RWPE2 (cell line): ENCODE data around the gene RTN4R.

ENCODE experiments used
- ATAC-seq: fragments of 200-7000 bp; cut with Tn5 transposase; 3 replicates; pipeline ENCODE4 v1.9.1; 2021; ENCODE audit warnings: low read depth
- DNase-seq: peaks from one replicate; pipeline ENCODE4 v3.0.0-alpha.2; 2020; ENCODE audit warnings: low spot score
- H3K27ac ChIP-seq: fragments of 450-650 bp; 2 replicates; pipeline ENCODE4 v1.5.1; 2017; ENCODE audit warnings: mild to moderate bottlenecking; ENCODE audit not compliant: poor library complexity, severe bottlenecking
- H3K27me3 ChIP-seq: fragments of 250-450 bp; sonication (Bioruptor Pico); 2 replicates; pipeline ENCODE4 v1.5.1; 2021; ENCODE audit warnings: mild to moderate bottlenecking, moderate library complexity; ENCODE audit not compliant: insufficient read depth, poor library complexity, severe bottlenecking
- H3K36me3 ChIP-seq: fragments of 250-450 bp; sonication (Bioruptor Pico); 2 replicates; pipeline ENCODE4 v1.5.1; 2020; ENCODE audit warnings: low read depth, mild to moderate bottlenecking, moderate library complexity
- H3K4me1 ChIP-seq: fragments of 250-450 bp; sonication (Bioruptor Pico); 2 replicates; pipeline ENCODE4 v1.5.1; 2021; ENCODE audit warnings: mild to moderate bottlenecking, moderate library complexity; ENCODE audit not compliant: insufficient read depth, poor library complexity, severe bottlenecking
- H3K4me3 ChIP-seq: fragments of 250-450 bp; sonication (Bioruptor Pico); 2 replicates; pipeline ENCODE4 v1.5.1; 2021; ENCODE audit warnings: mild to moderate bottlenecking, moderate library complexity; ENCODE audit not compliant: severe bottlenecking
- H3K9me3 ChIP-seq: fragments of 250-450 bp; sonication (Bioruptor Pico); 2 replicates; pipeline ENCODE4 v1.5.1; 2021; ENCODE audit warnings: mild to moderate bottlenecking, moderate library complexity; ENCODE audit not compliant: severe bottlenecking
- TF ChIP-seq, protein P1 (sequence below): fragments of 450-650 bp; IDR thresholded peaks from one replicate; pipeline ENCODE4 v1.5.1; 2017; ENCODE audit warnings: mild to moderate bottlenecking, moderate library complexity; ENCODE audit not compliant: poor library complexity, severe bottlenecking

The RTN4R gene

DNA sequence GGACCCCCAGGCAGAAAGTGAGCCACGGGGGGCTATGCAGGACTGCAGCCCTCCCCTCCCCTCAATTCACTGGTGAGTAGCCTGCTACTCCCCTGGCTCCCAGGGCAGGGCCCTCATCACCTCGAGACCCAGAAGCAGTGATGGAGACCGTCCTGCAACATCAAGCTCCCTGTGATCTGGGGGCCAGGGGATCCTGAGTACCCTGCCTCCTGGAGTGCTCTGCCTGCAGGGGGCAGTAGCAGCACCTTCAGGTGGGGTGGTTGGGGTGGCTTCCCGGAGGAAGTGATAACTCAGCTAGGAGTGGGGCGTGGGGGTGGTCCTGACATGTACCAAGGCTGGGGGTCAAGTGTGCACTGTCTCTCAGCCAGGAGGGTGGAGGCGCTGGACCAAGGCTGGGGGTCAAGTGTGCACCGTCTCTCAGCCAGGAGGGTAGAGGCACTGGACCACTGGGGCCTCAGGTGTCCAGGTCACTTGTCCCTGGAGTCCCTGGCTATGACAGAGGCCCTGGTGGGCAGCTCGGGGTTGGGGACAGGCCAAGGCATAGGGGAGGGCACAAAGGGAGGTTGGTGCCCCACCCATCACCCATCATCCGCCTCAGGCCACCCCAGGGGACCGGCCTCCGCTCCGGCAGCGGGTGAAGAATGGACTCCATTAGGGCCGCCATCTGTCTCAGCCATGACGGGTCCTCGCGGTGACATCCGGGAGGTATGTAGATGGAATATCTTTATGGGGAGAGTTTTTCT, 9.4 kb downstream of the RTN4R start:
- Histone ChIP-seq H3K9me3 (no peaks in the 10 kb centered on the region), H3K4me3 (no peak overlapping the region), H3K36me3 (no peaks in the 10 kb centered on the region), H3K27me3 (no peaks in the 10 kb centered on the region), H3K4me1 (peaks cover 10% of the 10 kb centered on the region), H3K27ac (no peak overlapping the region)
- ATAC-seq (no peak), DNase-seq (no peak)
- TF ChIP-seq, protein P1, sequence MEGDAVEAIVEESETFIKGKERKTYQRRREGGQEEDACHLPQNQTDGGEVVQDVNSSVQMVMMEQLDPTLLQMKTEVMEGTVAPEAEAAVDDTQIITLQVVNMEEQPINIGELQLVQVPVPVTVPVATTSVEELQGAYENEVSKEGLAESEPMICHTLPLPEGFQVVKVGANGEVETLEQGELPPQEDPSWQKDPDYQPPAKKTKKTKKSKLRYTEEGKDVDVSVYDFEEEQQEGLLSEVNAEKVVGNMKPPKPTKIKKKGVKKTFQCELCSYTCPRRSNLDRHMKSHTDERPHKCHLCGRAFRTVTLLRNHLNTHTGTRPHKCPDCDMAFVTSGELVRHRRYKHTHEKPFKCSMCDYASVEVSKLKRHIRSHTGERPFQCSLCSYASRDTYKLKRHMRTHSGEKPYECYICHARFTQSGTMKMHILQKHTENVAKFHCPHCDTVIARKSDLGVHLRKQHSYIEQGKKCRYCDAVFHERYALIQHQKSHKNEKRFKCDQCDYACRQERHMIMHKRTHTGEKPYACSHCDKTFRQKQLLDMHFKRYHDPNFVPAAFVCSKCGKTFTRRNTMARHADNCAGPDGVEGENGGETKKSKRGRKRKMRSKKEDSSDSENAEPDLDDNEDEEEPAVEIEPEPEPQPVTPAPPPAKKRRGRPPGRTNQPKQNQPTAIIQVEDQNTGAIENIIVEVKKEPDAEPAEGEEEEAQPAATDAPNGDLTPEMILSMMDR: no peak

DNA sequence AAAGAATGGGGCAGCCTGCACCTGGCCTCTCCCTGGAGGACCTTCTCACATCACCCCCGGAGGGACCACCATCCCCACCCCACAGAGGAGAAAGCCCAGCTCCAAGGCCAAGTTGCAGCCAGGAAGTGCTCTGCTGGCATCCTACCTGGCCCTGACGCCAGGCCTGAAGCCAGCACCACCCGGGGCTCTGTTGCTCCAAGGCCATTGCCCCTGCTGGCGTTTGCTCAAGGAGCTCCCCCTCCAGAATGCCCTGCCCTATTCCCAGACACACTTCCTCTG, 10.2 kb downstream of the RTN4R start:
- no peak overlapping the region for H3K4me3 ChIP-seq
- TF ChIP-seq, protein P1: no peak
- H3K27ac ChIP-seq: no peak overlapping the region
- DNase-seq (no peak), ATAC-seq (no peak)
- no peaks in the 10 kb centered on the region for H3K27me3 ChIP-seq
- H3K36me3 ChIP-seq: no peaks in the 10 kb centered on the region
- peaks cover 10% of the 10 kb centered on the region for H3K4me1 ChIP-seq
- H3K9me3 ChIP-seq: no peaks in the 10 kb centered on the region

DNA sequence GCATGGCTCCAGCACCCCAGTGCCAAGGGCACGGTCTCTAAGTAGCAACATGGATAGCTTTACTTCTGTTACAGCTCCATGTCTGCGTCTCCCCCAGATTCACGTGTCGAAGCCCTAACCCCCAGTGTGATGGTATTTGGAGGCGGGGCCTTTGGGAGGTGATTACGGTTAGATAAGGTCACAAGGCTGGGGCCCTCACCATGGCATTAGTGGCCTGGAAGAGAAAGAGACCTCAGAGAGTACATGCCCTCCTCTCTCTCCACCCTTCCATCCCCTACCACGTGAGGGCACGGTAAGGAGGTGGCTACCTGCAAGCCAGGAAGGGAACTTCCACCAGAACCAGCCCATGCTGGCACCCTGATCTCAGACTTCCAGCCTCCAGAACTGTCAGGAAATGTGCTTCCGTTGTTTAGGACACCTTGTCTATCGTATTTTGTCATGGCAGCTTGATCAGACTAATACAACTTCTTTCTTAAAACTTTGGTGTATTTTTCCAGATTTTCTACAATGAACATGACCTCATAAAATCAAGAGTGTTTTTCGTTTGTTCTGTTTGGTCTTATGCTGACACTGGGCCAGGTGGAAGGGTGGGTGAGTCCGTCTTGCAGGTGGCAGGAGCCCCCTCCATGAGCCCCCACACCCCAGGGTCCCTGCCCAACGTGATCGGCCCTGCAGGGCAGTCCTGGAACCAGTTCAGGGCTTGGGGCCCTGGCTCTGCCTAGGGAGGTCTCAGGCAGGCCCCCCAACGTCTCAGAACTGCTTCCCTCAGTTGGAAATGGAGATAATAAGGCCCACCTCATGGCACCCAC, 10.7 kb downstream of the RTN4R start:
- TF ChIP-seq, protein P1: no peak
- no peak for DNase-seq
- no peak overlapping the region for H3K27ac ChIP-seq
- no peak overlapping the region for H3K4me3 ChIP-seq
- no peaks in the 10 kb centered on the region for H3K36me3 ChIP-seq
- ATAC-seq: no peak
- H3K27me3 ChIP-seq: no peaks in the 10 kb centered on the region
- H3K9me3 ChIP-seq: no peaks in the 10 kb centered on the region
- H3K4me1 ChIP-seq: peaks cover 10% of the 10 kb centered on the region

DNA sequence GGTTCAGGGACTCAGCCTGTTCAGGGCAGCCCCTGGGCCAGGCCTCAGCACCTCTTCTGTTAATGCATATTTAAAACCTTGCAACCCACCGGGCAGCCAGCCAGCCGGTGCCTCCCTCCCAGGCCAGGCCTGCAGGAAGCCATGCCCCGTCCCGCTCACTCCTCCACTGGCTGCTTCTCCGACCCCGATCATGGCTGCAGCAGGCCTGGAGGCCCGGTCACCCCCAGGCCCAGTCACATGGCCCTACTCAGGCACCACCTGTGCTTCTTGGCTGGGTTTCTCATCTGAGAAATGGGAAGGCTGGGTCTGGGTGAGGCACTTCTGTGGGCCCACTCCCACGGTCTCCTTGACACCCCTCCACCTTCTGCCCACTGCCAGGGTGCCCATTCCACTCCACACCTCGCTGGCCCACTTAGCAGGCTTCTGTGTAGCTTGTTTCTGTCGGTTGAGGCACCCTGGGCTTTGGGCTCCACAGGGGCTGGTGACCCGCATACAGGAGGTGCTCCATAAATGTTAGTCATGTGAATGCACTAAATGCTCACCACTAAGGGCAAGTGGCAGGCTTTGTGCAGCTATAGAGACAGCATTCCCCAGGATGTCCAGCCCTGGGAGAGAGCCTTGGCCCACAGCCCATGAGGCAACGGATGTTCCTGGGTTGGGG, 11.4 kb downstream of the RTN4R start:
- H3K9me3 ChIP-seq: no peaks in the 10 kb centered on the region
- no peaks in the 10 kb centered on the region for H3K27me3 ChIP-seq
- H3K4me3 ChIP-seq: no peak overlapping the region
- TF ChIP-seq, protein P1: no peak
- ATAC-seq (no peak), DNase-seq (no peak)
- no peaks in the 10 kb centered on the region for H3K36me3 ChIP-seq
- H3K27ac ChIP-seq: no peak overlapping the region
- peaks cover 10% of the 10 kb centered on the region for H3K4me1 ChIP-seq

DNA sequence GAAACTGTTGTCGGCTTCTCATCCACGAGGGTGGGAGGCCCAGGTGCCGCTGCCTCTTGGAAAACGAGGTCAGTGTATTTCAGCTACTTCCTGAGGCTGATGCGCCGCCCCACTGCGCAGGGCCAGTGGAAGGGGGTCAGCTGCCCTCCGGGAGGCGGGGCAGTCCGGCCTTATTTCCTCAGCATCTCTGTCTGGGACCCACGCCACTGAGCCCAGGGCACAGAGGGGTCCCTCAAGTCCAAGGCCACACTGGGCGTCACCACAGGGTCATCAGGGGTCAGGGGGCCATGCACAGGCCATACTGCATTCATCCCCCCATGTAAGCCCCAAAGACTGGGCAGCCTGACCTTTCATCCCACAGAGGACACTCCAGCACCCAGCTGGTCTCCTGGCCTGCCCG, 12.1 kb downstream of the RTN4R start:
- H3K27me3 ChIP-seq: no peaks in the 10 kb centered on the region
- TF ChIP-seq, protein P1: no peak
- H3K4me1 ChIP-seq: peaks cover 10% of the 10 kb centered on the region
- no peaks in the 10 kb centered on the region for H3K9me3 ChIP-seq
- DNase-seq (no peak), ATAC-seq (no peak)
- no peak overlapping the region for H3K27ac ChIP-seq
- H3K36me3 ChIP-seq: no peaks in the 10 kb centered on the region
- H3K4me3 ChIP-seq: no peak overlapping the region
